Transverse colon (tissue), 3 donors: ENCODE measurements around the gene PTPRG.

ENCODE experiments used
- EP300 ChIP-seq: sonication (generic); formaldehyde crosslinking; IDR thresholded peaks from one replicate; pipeline ENCODE4 v1.6.1; 2017; ENCODE audit warnings: antibody characterized with exemption, low read depth
- POLR2AphosphoS5 ChIP-seq, 3 donors: sonication (generic); formaldehyde crosslinking; IDR thresholded peaks; one replicate each; pipeline ENCODE4 v1.6.1; 2016; ENCODE audit warnings: antibody characterized with exemption in 3 of 3

- TF ChIP-seq POLR2AphosphoS5 (IDR thresholded peaks at IDR 0.05) (no peak), EP300 (no peak)
Observed at GRCh38 chr3:61583890-61584875, 22.8 kb downstream of the PTPRG start.
